K562 (cell line): ENCODE measurements around the gene VWA7. TPM values are rescaled to one million over a fixed set of nuclear protein-coding genes. Genes with fewer than 3 reads are reported as not detected.

ENCODE experiments used
- BACH1 ChIP-seq: fragments of 200-800 bp; sonication (Bioruptor generic); IDR thresholded peaks from 2 replicates; pipeline ENCODE4 v1.6.1; 2016; ENCODE audit warnings: missing genetic modification characterization, missing compliant biosample characterization
- BCOR ChIP-seq: fragments of 450-650 bp; IDR thresholded peaks from 2 replicates; pipeline ENCODE4 v1.6.1; 2016
- BRCA1 ChIP-seq, 2 experiments: fragments of 450-650 bp in 1 of 2; sonication (generic) in 1 of 2; formaldehyde crosslinking in 1 of 2; IDR thresholded peaks; 2 replicates each; pipeline versions ENCODE4 v1.5.0 to v1.6.1; 2017 to 2020; ENCODE audit warnings: mild to moderate bottlenecking in 1 of 2, missing genetic modification reagents in 1 of 2
- CEBPB ChIP-seq: fragments of 450-650 bp; IDR thresholded peaks from 2 replicates; pipeline ENCODE4 v1.6.1; 2016; ENCODE audit warnings: missing genetic modification characterization, missing compliant biosample characterization
- COPS2 ChIP-seq: fragments of 450-650 bp; conservative IDR thresholded peaks from 2 replicates; pipeline ENCODE4 v1.6.1; 2016; ENCODE audit warnings: mild to moderate bottlenecking, moderate library complexity
- EZH2 ChIP-seq: IDR thresholded peaks from 2 replicates; pipeline ENCODE4 v1.6.1; 2012; ENCODE audit warnings: low read depth, mild to moderate bottlenecking, inconsistent platforms, low read length, borderline replicate concordance
- HDAC8 ChIP-seq: fragments of 450-650 bp; IDR thresholded peaks from 2 replicates; pipeline ENCODE4 v1.6.1; 2016; ENCODE audit warnings: mild to moderate bottlenecking, missing genetic modification characterization, moderate library complexity, missing compliant biosample characterization
- IRF2 ChIP-seq: sonication (generic); formaldehyde crosslinking; IDR thresholded peaks from 2 replicates; pipeline ENCODE4 v1.8.1; 2022; ENCODE audit warnings: mild to moderate bottlenecking, missing genetic modification reagents
- MAFF ChIP-seq: IDR thresholded peaks from 2 replicates; pipeline ENCODE4 v1.6.1; 2012; ENCODE audit warnings: low read length, improper control_type of control experiment
- MCM2 ChIP-seq: fragments of 450-650 bp; IDR thresholded peaks from 2 replicates; pipeline ENCODE4 v1.6.1; 2017; ENCODE audit warnings: low read depth, mild to moderate bottlenecking
- POLR3G ChIP-seq: IDR thresholded peaks from 2 replicates; pipeline ENCODE4 v1.6.1; 2011; ENCODE audit not compliant: insufficient read length, insufficient replicate concordance; ENCODE audit errors: extremely low read depth
- RB1 ChIP-seq: fragments of 450-650 bp; IDR thresholded peaks from 2 replicates; pipeline ENCODE4 v1.6.1; 2017; ENCODE audit warnings: low read depth, mild to moderate bottlenecking
- TEAD1 ChIP-seq, 2 experiments: fragments of 450-650 bp in 1 of 2; sonication (generic) in 1 of 2; formaldehyde crosslinking; IDR thresholded peaks; 2 replicates each; pipeline versions ENCODE4 v1.4.0 to v1.8.0; 2020 to 2022; ENCODE audit warnings: mild to moderate bottlenecking in 2 of 2, missing genetic modification reagents in 1 of 2
- ZBED1 ChIP-seq: IDR thresholded peaks from 2 replicates; pipeline ENCODE4 v1.6.1; 2014
- ZBTB8A ChIP-seq: fragments of 450-650 bp; IDR thresholded peaks from 2 replicates; pipeline ENCODE4 v1.6.1; 2018; ENCODE audit warnings: mild to moderate bottlenecking, moderate library complexity; ENCODE audit not compliant: partially characterized antibody
- ZNF507 ChIP-seq: conservative IDR thresholded peaks from 2 replicates; pipeline ENCODE4 v1.6.1; 2017; ENCODE audit warnings: missing genetic modification characterization, missing compliant biosample characterization
- ZNF780A ChIP-seq: fragments of 250-450 bp; sonication (Bioruptor Pico); IDR thresholded peaks from 2 replicates; pipeline ENCODE4 v1.5.0; 2021; ENCODE audit warnings: mild to moderate bottlenecking
- polyA plus RNA-seq, 8 experiments: library from polyadenylated mRNA; depleted of rRNA in 4 of 8; stranded (reverse) in 5 of 8; unstranded in 3 of 8; fragments of >200 nt; fragmentation: Nextera tagmentation in 2 of 8; fragmentation: Illumina TruSeq in 1 of 8; extraction: Ambion mirVana in 2 of 8; extraction: Trizol in 1 of 8; gene quantifications; 2 replicates each; pipeline versions ENCODE4 v1.2.1 to v1.2.3, GENCODE V29; 2011 to 2014; ENCODE audit warnings: inconsistent platforms in 1 of 8, missing spikeins in 1 of 8
- total RNA-seq, 7 experiments: library from RNA; depleted of rRNA in 6 of 7; stranded (reverse); fragments of >200 nt in 6 of 7; fragmentation: Illumina TruSeq in 2 of 7; extraction: Trizol in 2 of 7; gene quantifications; 2 replicates each; pipeline versions ENCODE4 v1.2.1 to v1.2.3, GENCODE V29; 2011 to 2021; ENCODE audit warnings: low replicate concordance in 1 of 7
- TF ChIP-seq, protein P1 (sequence below): sonication (generic); formaldehyde crosslinking; IDR thresholded peaks from 2 replicates; pipeline ENCODE4 v1.8.1; 2023; ENCODE audit warnings: mild to moderate bottlenecking, missing genetic modification reagents
- TF ChIP-seq, protein P2 (sequence below): sonication (generic); formaldehyde crosslinking; IDR thresholded peaks from 2 replicates; pipeline ENCODE4 v1.8.1; 2022; ENCODE audit warnings: missing genetic modification reagents
- TF ChIP-seq, protein P3 (sequence below), 2 experiments: fragments of 450-650 bp in 1 of 2; IDR thresholded peaks; 2 replicates each; pipeline ENCODE4 v1.6.1; 2011 to 2017; ENCODE audit warnings: low read depth in 2 of 2, antibody characterized with exemption in 1 of 2, borderline replicate concordance in 1 of 2, low read length in 1 of 2, mild to moderate bottlenecking in 1 of 2, mixed read lengths in 1 of 2; ENCODE audit not compliant: control insufficient read depth in 1 of 2
- TF ChIP-seq, protein P4 (sequence below): fragments of 450-650 bp; IDR thresholded peaks from 2 replicates; pipeline ENCODE4 v1.6.1; 2018; ENCODE audit warnings: mild to moderate bottlenecking, low read depth; ENCODE audit not compliant: partially characterized antibody

Gene VWA7
- total and polyA plus RNA-seq, 9 of the 15 experiments (the other 6 are each of a cell fraction or from before 2014, with no cell fraction given), result 0.18 to 2.9 (median 0.95) TPM

DNA sequence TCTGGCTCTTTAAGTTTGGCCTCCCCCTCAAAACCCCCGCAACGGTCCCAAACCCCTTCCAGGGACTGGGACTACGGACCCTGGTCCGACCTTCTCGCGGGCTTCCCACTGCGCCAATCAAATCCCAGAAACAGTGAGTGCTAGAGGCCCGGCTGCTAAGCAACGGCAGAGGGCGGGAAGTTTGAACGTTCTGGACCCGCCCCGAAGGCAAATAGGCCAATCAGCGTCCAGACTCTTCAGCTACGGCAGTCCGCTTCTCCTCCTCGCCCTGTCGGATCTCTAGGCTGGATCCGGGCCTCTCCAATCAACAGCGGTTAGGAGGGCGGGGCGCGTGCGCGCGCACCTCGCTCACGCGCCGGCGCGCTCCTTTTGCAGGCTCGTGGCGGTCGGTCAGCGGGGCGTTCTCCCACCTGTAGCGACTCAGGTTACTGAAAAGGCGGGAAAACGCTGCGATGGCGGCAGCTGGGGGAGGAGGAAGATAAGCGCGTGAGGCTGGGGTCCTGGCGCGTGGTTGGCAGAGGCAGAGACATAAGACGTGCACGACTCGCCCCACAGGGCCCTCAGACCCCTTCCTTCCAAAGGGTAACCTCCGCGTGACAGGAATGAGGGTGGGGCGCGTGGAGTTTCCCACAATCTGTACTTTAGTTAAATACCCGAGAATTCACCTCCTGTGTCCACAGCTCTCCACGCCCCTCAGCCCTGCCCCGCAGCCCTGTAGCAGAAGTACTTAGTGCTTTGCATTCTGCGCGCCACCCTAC lies 37.3 kb downstream of the VWA7 start, which contains the start of gene MSH5 (continued):
- TF ChIP-seq, protein P1, sequence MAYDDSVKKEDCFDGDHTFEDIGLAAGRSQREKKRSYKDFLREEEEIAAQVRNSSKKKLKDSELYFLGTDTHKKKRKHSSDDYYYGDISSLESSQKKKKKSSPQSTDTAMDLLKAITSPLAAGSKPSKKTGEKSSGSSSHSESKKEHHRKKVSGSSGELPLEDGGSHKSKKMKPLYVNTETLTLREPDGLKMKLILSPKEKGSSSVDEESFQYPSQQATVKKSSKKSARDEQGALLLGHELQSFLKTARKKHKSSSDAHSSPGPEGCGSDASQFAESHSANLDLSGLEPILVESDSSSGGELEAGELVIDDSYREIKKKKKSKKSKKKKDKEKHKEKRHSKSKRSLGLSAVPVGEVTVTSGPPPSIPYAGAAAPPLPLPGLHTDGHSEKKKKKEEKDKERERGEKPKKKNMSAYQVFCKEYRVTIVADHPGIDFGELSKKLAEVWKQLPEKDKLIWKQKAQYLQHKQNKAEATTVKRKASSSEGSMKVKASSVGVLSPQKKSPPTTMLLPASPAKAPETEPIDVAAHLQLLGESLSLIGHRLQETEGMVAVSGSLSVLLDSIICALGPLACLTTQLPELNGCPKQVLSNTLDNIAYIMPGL (CRISPR knock-in tag), result peak; percentile 96
- TF ChIP-seq, protein P2, sequence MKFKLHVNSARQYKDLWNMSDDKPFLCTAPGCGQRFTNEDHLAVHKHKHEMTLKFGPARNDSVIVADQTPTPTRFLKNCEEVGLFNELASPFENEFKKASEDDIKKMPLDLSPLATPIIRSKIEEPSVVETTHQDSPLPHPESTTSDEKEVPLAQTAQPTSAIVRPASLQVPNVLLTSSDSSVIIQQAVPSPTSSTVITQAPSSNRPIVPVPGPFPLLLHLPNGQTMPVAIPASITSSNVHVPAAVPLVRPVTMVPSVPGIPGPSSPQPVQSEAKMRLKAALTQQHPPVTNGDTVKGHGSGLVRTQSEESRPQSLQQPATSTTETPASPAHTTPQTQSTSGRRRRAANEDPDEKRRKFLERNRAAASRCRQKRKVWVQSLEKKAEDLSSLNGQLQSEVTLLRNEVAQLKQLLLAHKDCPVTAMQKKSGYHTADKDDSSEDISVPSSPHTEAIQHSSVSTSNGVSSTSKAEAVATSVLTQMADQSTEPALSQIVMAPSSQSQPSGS, result no peak
- TF ChIP-seq BACH1 (tag), result no peak
- peak; percentile 51 to 98; a peak in 3 of 4 replicates for TF ChIP-seq TEAD1 (CRISPR knock-in tag; IDR thresholded peaks at IDR 0.05)
- no peak for TF ChIP-seq COPS2
- TF ChIP-seq HDAC8, result peak; percentile 78; the same call in 1 of the 2 replicates
- TF ChIP-seq MAFF, result peak; percentile 10; the same call in 1 of the 2 replicates
- TF ChIP-seq, protein P3, sequence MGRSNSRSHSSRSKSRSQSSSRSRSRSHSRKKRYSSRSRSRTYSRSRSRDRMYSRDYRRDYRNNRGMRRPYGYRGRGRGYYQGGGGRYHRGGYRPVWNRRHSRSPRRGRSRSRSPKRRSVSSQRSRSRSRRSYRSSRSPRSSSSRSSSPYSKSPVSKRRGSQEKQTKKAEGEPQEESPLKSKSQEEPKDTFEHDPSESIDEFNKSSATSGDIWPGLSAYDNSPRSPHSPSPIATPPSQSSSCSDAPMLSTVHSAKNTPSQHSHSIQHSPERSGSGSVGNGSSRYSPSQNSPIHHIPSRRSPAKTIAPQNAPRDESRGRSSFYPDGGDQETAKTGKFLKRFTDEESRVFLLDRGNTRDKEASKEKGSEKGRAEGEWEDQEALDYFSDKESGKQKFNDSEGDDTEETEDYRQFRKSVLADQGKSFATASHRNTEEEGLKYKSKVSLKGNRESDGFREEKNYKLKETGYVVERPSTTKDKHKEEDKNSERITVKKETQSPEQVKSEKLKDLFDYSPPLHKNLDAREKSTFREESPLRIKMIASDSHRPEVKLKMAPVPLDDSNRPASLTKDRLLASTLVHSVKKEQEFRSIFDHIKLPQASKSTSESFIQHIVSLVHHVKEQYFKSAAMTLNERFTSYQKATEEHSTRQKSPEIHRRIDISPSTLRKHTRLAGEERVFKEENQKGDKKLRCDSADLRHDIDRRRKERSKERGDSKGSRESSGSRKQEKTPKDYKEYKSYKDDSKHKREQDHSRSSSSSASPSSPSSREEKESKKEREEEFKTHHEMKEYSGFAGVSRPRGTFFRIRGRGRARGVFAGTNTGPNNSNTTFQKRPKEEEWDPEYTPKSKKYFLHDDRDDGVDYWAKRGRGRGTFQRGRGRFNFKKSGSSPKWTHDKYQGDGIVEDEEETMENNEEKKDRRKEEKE (IDR thresholded peaks at IDR 0.05; ENCODE audit: borderline replicate concordance in 1 of 2, control insufficient read depth in 1 of 2, low read depth in 2 of 2, low read length in 1 of 2), result no peak
- TF ChIP-seq BCOR, result peak; percentile 48; the same call in 1 of the 2 replicates
- TF ChIP-seq, protein P4, sequence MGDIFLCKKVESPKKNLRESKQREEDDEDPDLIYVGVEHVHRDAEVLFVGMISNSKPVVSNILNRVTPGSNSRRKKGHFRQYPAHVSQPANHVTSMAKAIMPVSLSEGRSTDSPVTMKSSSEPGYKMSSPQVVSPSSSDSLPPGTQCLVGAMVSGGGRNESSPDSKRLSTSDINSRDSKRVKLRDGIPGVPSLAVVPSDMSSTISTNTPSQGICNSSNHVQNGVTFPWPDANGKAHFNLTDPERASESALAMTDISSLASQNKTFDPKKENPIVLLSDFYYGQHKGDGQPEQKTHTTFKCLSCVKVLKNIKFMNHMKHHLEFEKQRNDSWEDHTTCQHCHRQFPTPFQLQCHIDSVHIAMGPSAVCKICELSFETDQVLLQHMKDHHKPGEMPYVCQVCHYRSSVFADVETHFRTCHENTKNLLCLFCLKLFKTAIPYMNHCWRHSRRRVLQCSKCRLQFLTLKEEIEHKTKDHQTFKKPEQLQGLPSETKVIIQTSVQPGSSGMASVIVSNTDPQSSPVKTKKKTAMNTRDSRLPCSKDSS, result no peak
- no peak for TF ChIP-seq ZBTB8A
- no peak for TF ChIP-seq POLR3G
- TF ChIP-seq BRCA1 (IDR thresholded peaks at IDR 0.05), result no peak
- TF ChIP-seq BRCA1 (CRISPR knock-in tag; IDR thresholded peaks at IDR 0.05), result no peak
- TF ChIP-seq ZNF780A (CRISPR knock-in tag), result no peak
- no peak for TF ChIP-seq MCM2
- no peak for TF ChIP-seq CEBPB (tag)
- TF ChIP-seq ZBED1, result no peak
- TF ChIP-seq RB1, result no peak
- no peak for TF ChIP-seq ZNF507 (tag)
- no peak for TF ChIP-seq EZH2
- TF ChIP-seq IRF2 (CRISPR knock-in tag), result no peak
